LNCAP (cell line): ENCODE results near the gene CTSH.

Source experiments
- TF ChIP-seq, protein P1 (sequence below): fragments of 450-650 bp; IDR thresholded peaks from 2 replicates; pipeline ENCODE4 v1.5.1; 2017; ENCODE audit warnings: mild to moderate bottlenecking

CTSH gene

DNA sequence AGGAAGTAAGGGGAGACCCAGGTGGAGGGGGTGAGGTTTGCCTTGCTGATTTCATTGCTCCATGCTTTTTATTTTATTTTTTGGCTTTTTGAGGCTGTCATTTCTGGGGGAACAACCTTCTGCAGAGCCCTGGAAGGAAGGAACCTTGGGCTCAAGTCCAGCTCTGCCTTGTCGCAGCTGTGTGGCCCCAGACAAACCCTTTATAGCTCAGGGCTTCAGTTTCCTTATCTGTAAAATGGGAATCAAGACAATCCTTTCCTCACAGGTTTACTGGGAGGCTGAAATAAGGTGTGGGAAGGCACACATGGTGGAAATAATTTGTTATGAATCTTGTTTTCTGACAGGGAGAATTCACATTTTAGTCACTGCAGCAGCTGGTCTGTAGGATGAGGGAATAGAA is 45.4 kb upstream of the CTSH start:
- TF ChIP-seq, protein P1, sequence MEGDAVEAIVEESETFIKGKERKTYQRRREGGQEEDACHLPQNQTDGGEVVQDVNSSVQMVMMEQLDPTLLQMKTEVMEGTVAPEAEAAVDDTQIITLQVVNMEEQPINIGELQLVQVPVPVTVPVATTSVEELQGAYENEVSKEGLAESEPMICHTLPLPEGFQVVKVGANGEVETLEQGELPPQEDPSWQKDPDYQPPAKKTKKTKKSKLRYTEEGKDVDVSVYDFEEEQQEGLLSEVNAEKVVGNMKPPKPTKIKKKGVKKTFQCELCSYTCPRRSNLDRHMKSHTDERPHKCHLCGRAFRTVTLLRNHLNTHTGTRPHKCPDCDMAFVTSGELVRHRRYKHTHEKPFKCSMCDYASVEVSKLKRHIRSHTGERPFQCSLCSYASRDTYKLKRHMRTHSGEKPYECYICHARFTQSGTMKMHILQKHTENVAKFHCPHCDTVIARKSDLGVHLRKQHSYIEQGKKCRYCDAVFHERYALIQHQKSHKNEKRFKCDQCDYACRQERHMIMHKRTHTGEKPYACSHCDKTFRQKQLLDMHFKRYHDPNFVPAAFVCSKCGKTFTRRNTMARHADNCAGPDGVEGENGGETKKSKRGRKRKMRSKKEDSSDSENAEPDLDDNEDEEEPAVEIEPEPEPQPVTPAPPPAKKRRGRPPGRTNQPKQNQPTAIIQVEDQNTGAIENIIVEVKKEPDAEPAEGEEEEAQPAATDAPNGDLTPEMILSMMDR = no peak

DNA sequence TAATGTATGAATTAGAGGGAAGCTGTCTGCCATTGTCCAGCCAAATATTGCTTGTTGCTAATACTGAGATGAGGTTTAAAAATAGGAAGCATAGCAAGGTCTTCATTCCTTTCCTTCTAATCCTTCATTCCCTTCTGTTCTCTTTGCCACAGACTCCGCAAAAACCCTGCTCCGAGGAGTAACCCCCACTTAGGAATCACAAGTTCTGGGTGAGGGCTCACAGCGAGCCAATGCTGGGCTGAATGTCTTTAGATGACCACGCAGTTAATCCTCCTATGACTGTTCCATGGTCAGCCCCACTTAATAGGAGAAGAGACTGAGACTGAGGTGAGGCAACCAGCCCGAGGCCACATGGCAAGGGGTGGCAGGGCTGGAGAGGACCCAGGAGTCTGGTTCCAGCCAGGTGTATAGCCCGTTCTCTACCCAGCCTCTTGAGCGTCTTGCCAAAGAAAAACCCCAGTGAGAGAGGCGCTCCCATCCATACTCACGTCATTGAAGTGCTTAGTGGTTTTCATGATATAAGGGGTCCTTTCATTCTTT is 44.9 kb upstream of the CTSH start:
- TF ChIP-seq, protein P1 = no peak

DNA sequence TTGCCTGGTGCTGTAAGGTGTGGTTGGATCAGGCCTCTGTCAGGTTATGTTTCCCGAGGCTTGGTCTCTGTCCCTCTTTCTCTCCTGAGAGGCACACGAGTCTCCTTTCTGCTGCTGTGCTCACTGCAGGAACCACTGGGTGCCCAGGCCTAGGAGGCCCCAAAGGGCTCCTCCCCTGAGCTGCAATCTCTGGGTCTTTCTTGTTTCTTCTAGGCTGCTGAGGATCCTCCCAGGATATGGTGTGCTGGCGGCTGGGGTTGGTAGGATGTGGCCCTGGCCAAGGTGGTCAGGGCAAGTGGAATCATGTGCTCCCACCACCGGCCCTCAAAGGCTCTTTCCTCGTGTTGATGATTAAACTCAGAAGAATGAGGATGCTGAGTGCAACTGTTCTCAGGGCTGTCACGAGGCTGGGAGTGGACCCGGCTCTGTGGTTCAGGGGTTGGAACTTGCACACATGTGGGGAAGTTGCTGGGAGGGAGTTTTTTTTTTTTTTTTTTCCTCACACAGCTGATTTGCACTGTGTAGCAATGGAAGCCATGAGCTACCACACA is 43.6 kb upstream of the CTSH start:
- TF ChIP-seq, protein P1 = no peak

DNA sequence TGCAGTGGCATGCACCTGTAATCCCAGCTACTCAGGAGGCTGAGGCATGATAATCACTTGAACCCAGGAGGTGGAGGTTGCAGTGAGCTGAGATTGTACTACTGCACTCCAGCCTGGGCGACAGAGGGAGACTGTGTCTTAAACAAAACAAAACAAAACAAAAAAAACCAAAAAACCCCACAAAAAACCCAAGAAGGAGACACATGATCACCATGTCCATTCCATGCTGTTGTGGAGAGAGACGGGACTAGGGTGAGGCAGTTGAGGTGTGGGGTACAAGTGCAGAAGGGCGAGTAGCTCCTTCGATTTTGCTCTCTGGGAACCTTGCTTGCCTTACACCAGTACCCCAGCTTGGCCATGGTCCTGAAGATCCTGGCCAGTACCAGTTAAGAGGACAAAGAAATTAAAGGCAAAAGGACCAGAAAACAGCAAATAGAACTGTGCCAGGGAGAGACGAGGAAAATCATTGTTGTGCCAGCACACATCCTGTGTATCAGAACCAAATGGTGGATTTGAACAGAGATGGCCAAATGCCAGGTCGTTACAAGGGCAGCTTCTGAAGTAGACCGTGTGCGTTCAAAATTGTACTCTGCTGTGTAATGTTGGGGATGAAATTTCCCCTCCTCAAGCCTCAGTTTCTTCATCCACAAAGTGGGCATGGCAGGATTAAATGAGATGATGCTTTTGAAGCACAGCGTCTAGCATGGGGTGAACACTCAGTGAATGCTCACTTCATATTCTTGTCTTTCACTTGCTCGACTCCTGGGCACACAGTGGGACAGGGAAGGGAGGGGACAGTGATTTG is 42.9 kb upstream of the CTSH start:
- TF ChIP-seq, protein P1 = no peak

DNA sequence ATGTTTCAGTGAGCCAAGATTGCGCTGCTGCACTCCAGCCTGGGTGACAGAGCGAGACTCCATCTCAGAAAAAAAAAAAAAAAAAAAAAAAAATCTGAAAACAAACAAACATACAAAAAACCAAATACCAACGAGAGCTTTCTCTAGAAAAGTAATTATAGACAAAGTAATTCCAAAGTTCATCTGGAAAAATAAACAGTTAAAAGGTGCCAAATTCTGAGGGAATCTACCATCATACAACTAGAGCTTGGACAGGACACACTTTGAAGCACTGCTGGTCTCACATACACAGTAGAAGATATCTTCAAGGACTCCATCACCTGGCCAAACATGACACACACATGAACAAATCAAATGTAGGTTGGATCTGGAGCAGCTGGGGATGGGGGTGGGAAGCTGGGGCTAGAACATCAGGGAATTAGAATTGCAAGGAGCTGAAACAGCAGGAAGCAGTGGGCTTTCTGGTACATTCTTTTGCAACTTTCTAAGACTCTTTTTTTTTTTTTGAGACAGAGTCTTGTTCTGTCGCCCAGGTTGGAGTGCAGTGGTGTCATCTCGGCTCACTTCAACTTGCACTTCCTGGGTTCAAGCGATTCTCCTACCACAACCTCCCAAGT is 41.1 kb upstream of the CTSH start:
- TF ChIP-seq, protein P1 = no peak

DNA sequence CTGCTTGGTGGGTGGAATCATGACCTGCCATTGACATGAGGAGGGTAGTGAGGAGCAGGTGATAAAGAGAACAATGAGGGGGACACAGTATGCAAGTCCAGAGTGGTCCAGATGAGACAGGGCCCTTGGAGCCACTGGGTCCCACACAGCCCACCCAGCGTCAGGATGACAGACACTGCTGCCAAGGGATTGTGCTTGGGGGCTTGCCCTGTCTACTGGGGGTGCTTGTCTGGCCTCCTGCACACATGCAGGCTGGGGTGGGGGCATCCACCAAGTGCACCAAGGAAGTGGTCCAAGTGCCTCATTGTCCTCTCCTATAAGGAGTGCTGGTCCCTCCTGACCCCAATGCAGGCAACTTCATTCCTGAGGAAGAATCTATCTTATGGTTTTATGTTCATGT is 39.2 kb upstream of the CTSH start:
- TF ChIP-seq, protein P1 = no peak

DNA sequence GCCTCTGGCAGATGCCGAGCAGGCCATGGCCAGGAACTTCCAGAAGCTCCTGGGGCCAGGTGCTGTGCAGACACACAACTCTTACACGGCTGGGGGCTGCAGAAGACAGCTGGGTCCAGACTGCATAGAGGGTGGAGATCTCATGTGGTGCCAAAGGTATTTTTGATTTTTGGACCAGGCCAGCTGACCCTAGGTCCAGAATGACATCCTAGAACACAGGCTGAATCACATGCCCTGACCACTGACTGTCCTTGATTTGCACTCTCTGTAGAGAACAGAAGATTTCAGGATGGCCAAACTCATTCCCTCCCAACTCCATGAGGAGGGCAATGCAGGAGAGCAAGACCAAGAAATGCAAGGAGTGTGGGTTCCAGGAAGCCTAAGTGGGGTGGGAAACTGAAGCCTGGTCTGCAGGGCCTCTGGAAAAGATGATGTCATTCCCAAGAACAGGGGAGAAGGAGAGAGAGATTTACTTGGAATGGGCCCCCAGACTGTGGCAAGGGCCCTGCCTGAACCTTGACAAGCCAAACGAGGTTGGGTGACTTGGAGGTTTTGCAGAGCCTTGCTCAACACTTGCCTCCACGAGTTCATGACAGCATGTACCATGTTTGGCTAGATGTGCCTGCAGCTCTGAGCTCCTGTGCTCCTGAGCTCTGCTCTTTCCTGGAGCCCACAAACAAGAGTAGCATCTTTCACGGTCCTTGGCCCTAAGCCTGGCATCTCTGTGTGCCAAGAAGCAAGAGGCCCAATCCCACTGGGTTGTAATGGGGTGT is 38.5 kb upstream of the CTSH start:
- TF ChIP-seq, protein P1 = no peak
